Hematopoietic multipotent progenitor cell treated with erythropoietin and hydrocortisone succinate and interleukin-3 and kit ligand, for 4 days (in vitro differentiated cells): ENCODE data around the gene RPTOR.

Experiments used
- DNase-seq: peaks from one replicate; pipeline ENCODE4 v3.0.0-alpha.2; 2015

The RPTOR gene

GRCh38 chr17:80941171-80941570 is 396.5 kb downstream of the RPTOR start:
- no peak for DNase-seq

- DNase-seq: no peak
These were observed 397.2 kb downstream of the RPTOR start for GRCh38 chr17:80941743-80942422.

- no peak for DNase-seq
These were observed 398.0 kb downstream of the RPTOR start for GRCh38 chr17:80942423-80943345.

GRCh38 chr17:80943346-80944145 is 398.9 kb downstream of the RPTOR start:
- no peak for DNase-seq

GRCh38 chr17:80944326-80944725 is 399.7 kb downstream of the RPTOR start:
- no peak for DNase-seq

- no peak for DNase-seq
These were observed 401.1 kb downstream of the RPTOR start for GRCh38 chr17:80945736-80946135.

GRCh38 chr17:80946449-80946848 is 401.8 kb downstream of the RPTOR start:
- DNase-seq: no peak

- no peak for DNase-seq
These were observed 402.7 kb downstream of the RPTOR start for GRCh38 chr17:80947200-80947940.

- no peak for DNase-seq
These were observed 403.7 kb downstream of the RPTOR start for GRCh38 chr17:80948019-80948975.

GRCh38 chr17:80948976-80949450 is 404.4 kb downstream of the RPTOR start:
- no peak for DNase-seq

GRCh38 chr17:80949451-80950421 is 405.1 kb downstream of the RPTOR start:
- DNase-seq: peak; percentile 19

GRCh38 chr17:80950466-80951120 is 406.0 kb downstream of the RPTOR start:
- DNase-seq: no peak

- no peak for DNase-seq
These were observed 406.8 kb downstream of the RPTOR start for GRCh38 chr17:80951121-80952090.

- no peak for DNase-seq
These were observed 407.7 kb downstream of the RPTOR start for GRCh38 chr17:80952291-80952690.

- DNase-seq: no peak
These were observed 409.1 kb downstream of the RPTOR start for GRCh38 chr17:80953471-80954315.

GRCh38 chr17:80955078-80955477 is 410.4 kb downstream of the RPTOR start:
- no peak for DNase-seq

- DNase-seq: no peak
These were observed 411.1 kb downstream of the RPTOR start for GRCh38 chr17:80955671-80956280.
